SK-N-SH treated with all-trans-retinoic acid at 6 μM for 48 hours (cell line): ENCODE data around the gene CDH20.

Source experiments
- CSDC2 ChIP-seq: fragments of 250-450 bp; sonication (Bioruptor Pico); IDR thresholded peaks from 2 replicates; pipeline ENCODE4 v1.5.0; 2020; ENCODE audit warnings: mild to moderate bottlenecking, moderate library complexity
- OSR1 ChIP-seq: fragments of 250-450 bp; sonication (Bioruptor Pico); IDR thresholded peaks from 2 replicates; pipeline ENCODE4 v1.8.0; 2022; ENCODE audit warnings: moderate library complexity, mild to moderate bottlenecking, inconsistent platforms
- TSHZ2 ChIP-seq: fragments of 250-450 bp; sonication (Bioruptor Pico); IDR thresholded peaks from 2 replicates; pipeline ENCODE4 v1.5.0; 2020; ENCODE audit warnings: mild to moderate bottlenecking, moderate library complexity
- ZC3H10 ChIP-seq: fragments of 250-450 bp; sonication (Bioruptor Pico); IDR thresholded peaks from 2 replicates; pipeline ENCODE4 v1.5.1; 2021; ENCODE audit warnings: mild to moderate bottlenecking, moderate library complexity

- TF ChIP-seq CSDC2 (CRISPR knock-in tag) (no peak), OSR1 (CRISPR knock-in tag) (no peak), TSHZ2 (CRISPR knock-in tag) (no peak), ZC3H10 (no peak)
These were observed 25.2 kb upstream of the CDH20 start for GRCh38 chr18:61308004-61308403.
